ENCODE data around the gene TSG101.

DNA sequence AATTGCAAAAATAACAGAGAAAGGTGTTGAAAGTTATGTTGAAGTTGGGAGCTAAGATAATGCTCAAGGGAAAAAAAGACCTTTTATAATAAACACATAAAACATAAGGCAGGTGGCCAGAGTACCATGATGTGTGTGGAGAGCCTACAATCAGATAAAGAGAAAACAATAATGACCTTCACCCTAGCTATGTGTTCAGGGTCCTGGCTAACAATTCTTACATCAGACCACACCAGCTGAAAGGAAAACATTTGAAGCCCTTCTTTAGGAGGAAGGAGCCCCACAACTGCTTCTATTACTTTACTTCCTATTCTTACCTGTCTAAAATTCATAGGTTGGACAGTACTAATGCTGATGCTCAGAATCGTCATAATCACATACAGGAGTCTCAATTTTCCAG, 2.5 kb downstream of the TSG101 start:
- no peak for TF ChIP-seq POLR2AphosphoS5 (IDR thresholded peaks at IDR 0.05)
- TF ChIP-seq, protein P1, sequence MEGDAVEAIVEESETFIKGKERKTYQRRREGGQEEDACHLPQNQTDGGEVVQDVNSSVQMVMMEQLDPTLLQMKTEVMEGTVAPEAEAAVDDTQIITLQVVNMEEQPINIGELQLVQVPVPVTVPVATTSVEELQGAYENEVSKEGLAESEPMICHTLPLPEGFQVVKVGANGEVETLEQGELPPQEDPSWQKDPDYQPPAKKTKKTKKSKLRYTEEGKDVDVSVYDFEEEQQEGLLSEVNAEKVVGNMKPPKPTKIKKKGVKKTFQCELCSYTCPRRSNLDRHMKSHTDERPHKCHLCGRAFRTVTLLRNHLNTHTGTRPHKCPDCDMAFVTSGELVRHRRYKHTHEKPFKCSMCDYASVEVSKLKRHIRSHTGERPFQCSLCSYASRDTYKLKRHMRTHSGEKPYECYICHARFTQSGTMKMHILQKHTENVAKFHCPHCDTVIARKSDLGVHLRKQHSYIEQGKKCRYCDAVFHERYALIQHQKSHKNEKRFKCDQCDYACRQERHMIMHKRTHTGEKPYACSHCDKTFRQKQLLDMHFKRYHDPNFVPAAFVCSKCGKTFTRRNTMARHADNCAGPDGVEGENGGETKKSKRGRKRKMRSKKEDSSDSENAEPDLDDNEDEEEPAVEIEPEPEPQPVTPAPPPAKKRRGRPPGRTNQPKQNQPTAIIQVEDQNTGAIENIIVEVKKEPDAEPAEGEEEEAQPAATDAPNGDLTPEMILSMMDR (IDR thresholded peaks at IDR 0.05) = no peak
- no peak for TF ChIP-seq POLR2A (IDR thresholded peaks at IDR 0.05)

Measured in gastroesophageal sphincter (tissue), 3 donors.